GM19239 (cell line): ENCODE measurements around the gene MYH10.

Experiments
- DNase-seq: peaks from one replicate; pipeline ENCODE4 v3.0.0; 2011; ENCODE audit warnings: low spot score; ENCODE audit not compliant: insufficient read length
- FAIRE-seq: peaks from 2 replicates; lab custom pipeline; 2011; peaks lifted over from hg19 to GRCh38; lab: Jason Lieb, UNC

Gene MYH10

GRCh38 chr17:8464941-8465340 is 165.6 kb downstream of the MYH10 start:
- FAIRE-seq (no peak), DNase-seq (no peak)

- no peak for FAIRE-seq
- no peak for DNase-seq
Measured at GRCh38 chr17:8463099-8463498, 167.4 kb downstream of the MYH10 start.

- FAIRE-seq, result no peak
- no peak for DNase-seq
Measured at GRCh38 chr17:8462564-8462963, 168.0 kb downstream of the MYH10 start.

GRCh38 chr17:8459831-8460230 is 170.7 kb downstream of the MYH10 start:
- FAIRE-seq, result no peak
- no peak for DNase-seq

- FAIRE-seq (no peak), DNase-seq (no peak)
Measured at GRCh38 chr17:8459107-8459506, 171.4 kb downstream of the MYH10 start.

GRCh38 chr17:8458128-8458527 is 172.4 kb downstream of the MYH10 start:
- FAIRE-seq (no peak), DNase-seq (no peak)

GRCh38 chr17:8455665-8456209 is 174.8 kb downstream of the MYH10 start:
- FAIRE-seq, result no peak

GRCh38 chr17:8453326-8453725 is 177.2 kb downstream of the MYH10 start:
- DNase-seq (no peak), FAIRE-seq (no peak)

More at GRCh38 chr17:8455665-8456209, 174.8 kb downstream of the MYH10 start:
- no peak for DNase-seq

- no peak for DNase-seq
- FAIRE-seq, result no peak
Measured at GRCh38 chr17:8451933-8452614, 178.5 kb downstream of the MYH10 start.

- no peak for FAIRE-seq
- DNase-seq, result no peak
Measured at GRCh38 chr17:8448310-8448709, 182.2 kb downstream of the MYH10 start.

- DNase-seq (no peak), FAIRE-seq (no peak)
Measured at GRCh38 chr17:8447799-8448198, 182.7 kb downstream of the MYH10 start.

- FAIRE-seq (peak; percentile 47), DNase-seq (no peak)
Measured at GRCh38 chr17:8445536-8445935, 185.0 kb downstream of the MYH10 start.

GRCh38 chr17:8444494-8444893 is 186.0 kb downstream of the MYH10 start:
- no peak for DNase-seq

GRCh38 chr17:8443756-8444155 is 186.8 kb downstream of the MYH10 start:
- DNase-seq, result no peak
- no peak for FAIRE-seq

More at GRCh38 chr17:8444494-8444893, 186.0 kb downstream of the MYH10 start:
- FAIRE-seq, result no peak

- no peak for FAIRE-seq
Measured at GRCh38 chr17:8442310-8442709, 188.2 kb downstream of the MYH10 start.

GRCh38 chr17:8441690-8442089 is 188.8 kb downstream of the MYH10 start:
- FAIRE-seq, result no peak

More at GRCh38 chr17:8442310-8442709, 188.2 kb downstream of the MYH10 start:
- DNase-seq, result no peak

GRCh38 chr17:8439681-8440080 is 190.8 kb downstream of the MYH10 start:
- no peak for FAIRE-seq

More at GRCh38 chr17:8441690-8442089, 188.8 kb downstream of the MYH10 start:
- no peak for DNase-seq

GRCh38 chr17:8438441-8438840 is 192.1 kb downstream of the MYH10 start:
- FAIRE-seq (no peak), DNase-seq (no peak)

More at GRCh38 chr17:8439681-8440080, 190.8 kb downstream of the MYH10 start:
- DNase-seq, result no peak

- DNase-seq (no peak), FAIRE-seq (no peak)
Measured at GRCh38 chr17:8436844-8437171, 193.7 kb downstream of the MYH10 start.

- DNase-seq (peak; percentile 17), FAIRE-seq (peak; percentile 61)
Measured at GRCh38 chr17:8436169-8436843, 194.2 kb downstream of the MYH10 start.
